HG03196 (cell line): ENCODE data around the gene AQP1.
A peak's percentile ranks its signal among the peaks of the same experiment; 100 is the strongest.

Experiments
- ATAC-seq: cut with Tn5 transposase; IDR thresholded peaks from one replicate; pipeline ENCODE4 v1.9.1; 2021; ENCODE audit not compliant: unreplicated experiment

The AQP1 gene

GRCh38 chr7:30933124-30933974 is 21.7 kb downstream of the AQP1 start:
- ATAC-seq = no peak

- no peak for ATAC-seq
Measured at GRCh38 chr7:30934225-30934624, 22.6 kb downstream of the AQP1 start.

GRCh38 chr7:30934732-30935568 is 23.3 kb downstream of the AQP1 start:
- no peak for ATAC-seq

- ATAC-seq = no peak
Measured at GRCh38 chr7:30935569-30935877, 23.9 kb downstream of the AQP1 start.

GRCh38 chr7:30936650-30937245 is 25.1 kb downstream of the AQP1 start:
- ATAC-seq = no peak

GRCh38 chr7:30937416-30937815 is 25.8 kb downstream of the AQP1 start:
- no peak for ATAC-seq

- ATAC-seq = peak; percentile 75
Measured at GRCh38 chr7:30938435-30939316, 27.0 kb downstream of the AQP1 start.

DNA sequence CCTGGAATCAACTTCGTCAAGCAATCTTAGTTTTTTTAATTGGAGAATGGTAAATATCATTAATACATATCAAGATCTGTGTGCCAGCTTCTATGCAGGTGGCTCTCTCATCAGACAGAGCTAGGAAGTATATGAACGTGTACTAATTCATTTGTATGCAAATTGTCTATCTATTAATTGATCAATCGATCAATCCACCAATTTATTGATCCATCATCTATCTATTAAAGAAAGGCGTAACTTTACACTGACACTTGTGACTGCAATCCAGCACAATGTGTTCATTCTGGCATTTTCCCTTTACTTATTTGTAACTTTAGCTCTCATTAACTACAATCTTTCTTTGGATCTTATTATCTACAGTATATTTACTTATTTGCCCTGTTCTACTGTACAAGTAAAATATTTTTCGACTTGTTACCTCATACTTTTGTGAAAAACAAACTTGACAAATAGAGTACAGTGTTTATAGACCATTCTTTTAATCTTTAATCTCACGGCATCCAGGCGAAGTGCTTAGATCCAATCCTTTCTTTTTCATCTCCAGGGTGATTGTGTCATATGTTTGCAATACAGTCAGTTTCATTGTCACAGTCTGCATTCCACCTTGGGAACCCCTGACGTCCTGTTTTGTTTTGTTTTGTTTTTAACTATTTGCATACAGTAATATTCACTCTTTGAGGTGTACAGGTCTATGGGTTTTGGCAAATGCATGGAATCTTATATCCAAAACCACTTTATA is 30.1 kb downstream of the AQP1 start:
- no peak for ATAC-seq

DNA sequence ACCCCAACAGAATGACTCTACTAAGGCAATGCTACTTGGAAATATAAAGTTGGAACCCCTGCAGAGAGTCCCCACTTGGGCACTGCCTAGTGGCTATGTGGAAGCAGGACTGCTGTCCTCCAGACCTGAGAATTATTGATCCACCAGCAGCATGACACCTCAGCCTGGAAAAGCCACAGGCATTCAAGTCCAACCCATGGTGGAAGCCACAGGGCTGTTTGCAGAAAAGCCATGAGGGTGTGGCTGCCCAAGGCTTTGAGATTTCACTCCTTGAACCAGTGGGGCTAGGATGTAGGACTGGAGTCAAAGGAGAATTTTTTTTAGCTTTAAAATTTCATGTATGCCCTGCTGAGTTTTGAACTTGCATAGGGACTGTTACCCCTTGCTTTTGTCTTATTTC is 38.5 kb downstream of the AQP1 start:
- no peak for ATAC-seq

- no peak for ATAC-seq
Measured at GRCh38 chr7:30954914-30955313, 43.3 kb downstream of the AQP1 start.

DNA sequence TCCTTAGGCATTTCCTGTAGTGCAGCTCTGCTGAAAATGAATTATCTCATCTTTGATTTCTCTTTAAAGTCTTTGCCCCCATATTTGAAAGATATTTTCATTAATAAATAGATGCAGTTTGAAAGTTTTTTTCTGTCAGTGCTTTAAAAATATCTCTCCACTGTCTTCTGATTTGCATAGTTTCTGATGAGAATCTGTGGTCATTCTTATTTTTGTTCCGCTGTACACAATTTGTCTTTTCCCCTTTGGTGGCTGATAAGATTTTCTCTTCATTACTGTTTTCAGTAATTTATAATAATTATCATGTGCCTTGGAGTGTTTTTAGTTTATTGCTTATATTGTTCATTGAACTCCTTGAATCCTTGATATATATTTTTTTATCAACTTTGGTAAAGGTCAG is 45.1 kb downstream of the AQP1 start:
- no peak for ATAC-seq

- ATAC-seq = no peak
Measured at GRCh38 chr7:30963842-30964241, 52.2 kb downstream of the AQP1 start, which contains the start of gene GHRHR. TSS of gene GHRHR (plus strand) at chr7:30963953. CDS start at chr7:30964069, 116 bp downstream.

DNA sequence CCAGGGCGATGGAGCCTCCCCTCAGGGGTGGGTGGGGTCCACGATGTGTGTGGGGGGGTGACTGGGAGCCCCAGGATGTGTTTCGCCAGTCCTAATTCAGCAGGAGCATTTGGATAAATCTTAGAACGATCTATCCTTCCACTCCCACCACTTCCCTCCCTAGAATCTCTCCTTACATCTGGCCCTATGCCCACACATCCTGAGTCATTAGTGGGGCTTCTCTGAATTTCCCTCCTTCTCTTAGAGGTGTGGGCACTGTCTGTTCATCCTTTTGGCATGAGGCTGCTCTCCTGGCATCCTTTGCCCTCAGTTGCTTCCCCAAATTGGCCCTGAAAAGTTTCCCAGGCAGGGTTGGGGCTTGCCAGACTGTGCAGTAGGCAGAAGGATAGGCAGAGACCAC is 53.7 kb downstream of the AQP1 start:
- no peak for ATAC-seq

DNA sequence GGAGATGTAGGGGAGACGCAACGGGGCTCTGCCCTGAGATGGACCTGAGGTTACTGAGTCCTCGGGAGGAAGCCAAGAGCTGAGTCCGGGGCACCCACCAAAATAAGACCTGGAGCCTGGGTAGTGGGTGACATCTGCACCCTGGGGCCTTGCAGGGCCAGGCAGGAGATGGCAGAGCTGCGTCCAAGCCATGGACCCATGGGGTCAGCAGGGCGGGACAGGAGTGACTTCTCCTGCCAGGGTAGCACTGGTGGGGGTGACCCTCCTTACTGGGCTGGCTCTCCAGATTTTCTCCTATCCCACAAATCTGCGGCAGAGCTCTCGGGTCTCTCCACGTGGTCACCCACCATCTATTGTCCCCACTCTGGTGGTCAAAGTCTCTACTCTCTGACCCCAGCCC is 54.2 kb downstream of the AQP1 start:
- ATAC-seq = no peak

- ATAC-seq = no peak
Measured at GRCh38 chr7:30968294-30968693, 56.6 kb downstream of the AQP1 start.

DNA sequence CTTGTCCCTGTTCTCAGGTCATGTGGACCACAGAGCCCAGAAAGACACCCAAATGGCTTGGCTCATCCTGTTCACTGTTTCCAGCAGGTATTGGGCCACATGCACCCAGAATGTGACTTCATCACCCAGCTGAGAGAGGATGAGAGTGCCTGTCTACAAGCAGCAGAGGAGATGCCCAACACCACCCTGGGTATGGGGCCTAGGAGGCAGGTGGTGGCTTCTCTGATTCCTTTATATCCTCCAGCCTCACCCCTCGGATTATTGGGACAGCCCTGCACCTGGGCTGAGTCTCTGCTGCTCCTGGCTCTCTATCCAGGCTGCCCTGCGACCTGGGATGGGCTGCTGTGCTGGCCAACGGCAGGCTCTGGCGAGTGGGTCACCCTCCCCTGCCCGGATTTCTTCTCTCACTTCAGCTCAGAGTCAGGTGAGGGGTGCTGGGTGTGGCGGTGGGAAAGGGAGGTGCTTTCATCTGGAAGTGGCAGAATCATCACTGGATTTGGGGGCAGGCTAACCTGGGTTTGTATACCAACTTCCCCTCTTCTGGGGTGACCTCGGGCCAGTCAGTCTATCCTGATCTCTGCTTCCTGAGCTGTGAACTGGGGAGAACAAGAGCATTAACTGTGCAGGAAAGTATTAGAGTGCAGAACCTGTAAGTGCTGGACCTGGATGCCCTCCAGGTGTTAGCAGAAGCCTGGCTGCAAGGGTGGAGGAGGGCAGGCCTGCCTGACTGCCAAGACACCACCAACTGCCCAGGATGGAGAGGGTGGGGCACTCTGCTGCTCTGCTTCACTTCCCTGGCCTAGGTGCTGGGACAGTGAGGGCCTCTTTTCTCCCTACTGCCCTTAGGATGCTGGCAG is 57.3 kb downstream of the AQP1 start:
- no peak for ATAC-seq

- ATAC-seq = no peak
Measured at GRCh38 chr7:30969604-30969970, 57.9 kb downstream of the AQP1 start.

GRCh38 chr7:30970074-30970473 is 58.4 kb downstream of the AQP1 start:
- ATAC-seq = no peak

- ATAC-seq = no peak
Measured at GRCh38 chr7:30970594-30971094, 59.0 kb downstream of the AQP1 start.
